ENCODE measurements around the gene LAMP5.

DNA sequence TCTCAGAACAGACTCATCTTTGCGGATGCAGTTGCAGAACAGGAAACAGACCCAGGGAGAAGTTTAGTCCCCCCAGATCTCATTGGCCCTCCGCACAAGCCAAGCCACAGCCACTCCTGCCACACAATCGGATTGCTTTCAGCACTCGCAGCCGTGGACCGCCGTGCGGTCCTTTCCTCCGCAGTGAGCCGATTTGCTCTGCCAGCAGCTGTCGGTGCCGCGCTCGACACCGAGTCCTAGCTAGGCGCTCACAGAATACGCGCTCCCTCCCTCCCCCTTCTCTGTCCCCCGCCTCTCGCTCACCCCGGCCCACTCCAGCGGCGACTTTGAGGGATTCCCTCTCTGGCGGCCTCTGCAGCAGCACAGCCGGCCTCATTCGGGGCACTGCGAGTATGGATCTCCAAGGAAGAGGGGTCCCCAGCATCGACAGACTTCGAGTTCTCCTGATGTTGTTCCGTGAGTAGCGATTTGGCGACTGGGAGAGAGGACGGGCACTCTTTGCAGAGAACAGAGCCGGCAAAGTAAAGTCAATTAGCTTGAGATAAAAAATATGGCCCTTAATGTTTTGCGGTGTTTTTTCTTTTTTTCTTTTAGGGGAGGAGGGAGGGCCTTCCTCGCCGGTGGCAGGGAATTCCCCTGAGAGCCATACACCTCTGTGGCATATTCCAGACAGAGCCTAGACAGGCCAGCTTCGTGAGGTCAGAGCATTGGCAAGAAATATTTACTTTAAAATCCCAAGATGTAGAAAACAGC, at the start of gene LAMP5:
- TF ChIP-seq, protein P1, sequence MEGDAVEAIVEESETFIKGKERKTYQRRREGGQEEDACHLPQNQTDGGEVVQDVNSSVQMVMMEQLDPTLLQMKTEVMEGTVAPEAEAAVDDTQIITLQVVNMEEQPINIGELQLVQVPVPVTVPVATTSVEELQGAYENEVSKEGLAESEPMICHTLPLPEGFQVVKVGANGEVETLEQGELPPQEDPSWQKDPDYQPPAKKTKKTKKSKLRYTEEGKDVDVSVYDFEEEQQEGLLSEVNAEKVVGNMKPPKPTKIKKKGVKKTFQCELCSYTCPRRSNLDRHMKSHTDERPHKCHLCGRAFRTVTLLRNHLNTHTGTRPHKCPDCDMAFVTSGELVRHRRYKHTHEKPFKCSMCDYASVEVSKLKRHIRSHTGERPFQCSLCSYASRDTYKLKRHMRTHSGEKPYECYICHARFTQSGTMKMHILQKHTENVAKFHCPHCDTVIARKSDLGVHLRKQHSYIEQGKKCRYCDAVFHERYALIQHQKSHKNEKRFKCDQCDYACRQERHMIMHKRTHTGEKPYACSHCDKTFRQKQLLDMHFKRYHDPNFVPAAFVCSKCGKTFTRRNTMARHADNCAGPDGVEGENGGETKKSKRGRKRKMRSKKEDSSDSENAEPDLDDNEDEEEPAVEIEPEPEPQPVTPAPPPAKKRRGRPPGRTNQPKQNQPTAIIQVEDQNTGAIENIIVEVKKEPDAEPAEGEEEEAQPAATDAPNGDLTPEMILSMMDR (IDR thresholded peaks at IDR 0.05; ENCODE audit: low read depth, low read length, poor library complexity, severe bottlenecking) = no peak
- no peak for TF ChIP-seq EZH2phosphoT487 (IDR thresholded peaks at IDR 0.05; ENCODE audit: borderline replicate concordance, low read length)

Data from DOHH2 (cell line).